Gastroesophageal sphincter (tissue), 3 donors: Measurements from ENCODE around the gene NAB2.

Experiments used
- POLR2A ChIP-seq, 2 donors: fragments of 450-650 bp; IDR thresholded peaks; one replicate each; pipeline ENCODE4 v1.6.1; 2017; ENCODE audit warnings: antibody characterized with exemption in 2 of 2, mild to moderate bottlenecking in 2 of 2, moderate library complexity in 1 of 2
- POLR2AphosphoS5 ChIP-seq: sonication (generic); formaldehyde crosslinking; IDR thresholded peaks from one replicate; pipeline ENCODE4 v1.6.1; 2017; ENCODE audit warnings: antibody characterized with exemption
- TF ChIP-seq, protein P1 (sequence below), 4 experiments: fragments of 200-600 bp in 2 of 4; fragments of 450-650 bp in 2 of 4; sonication (generic) in 1 of 4; IDR thresholded peaks; one replicate each; pipeline ENCODE4 v1.5.1; 2017 to 2019; ENCODE audit warnings: antibody characterized with exemption in 4 of 4, mild to moderate bottlenecking in 2 of 4, moderate library complexity in 2 of 4

DNA sequence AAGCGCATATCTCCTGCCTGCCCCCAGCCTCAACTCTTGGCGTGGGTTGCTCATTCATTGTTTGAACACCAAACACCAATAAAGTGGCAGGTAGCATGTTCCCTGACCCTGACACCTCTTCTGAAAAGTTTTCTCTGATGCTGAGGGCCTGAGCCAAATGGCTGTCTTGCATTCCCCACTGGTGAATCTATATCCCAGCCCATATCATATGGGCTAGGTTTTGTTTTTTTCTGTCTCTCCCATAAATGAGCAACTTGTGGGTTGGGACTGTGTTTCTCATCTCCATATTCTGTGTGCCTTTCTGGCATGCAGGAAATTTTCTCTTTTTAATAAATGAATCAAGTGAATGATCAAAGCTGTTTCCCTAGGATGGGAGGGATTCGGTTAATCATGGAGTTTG lies 44.0 kb upstream of the NAB2 start:
- no peak for TF ChIP-seq POLR2A (IDR thresholded peaks at IDR 0.05)
- TF ChIP-seq, protein P1, sequence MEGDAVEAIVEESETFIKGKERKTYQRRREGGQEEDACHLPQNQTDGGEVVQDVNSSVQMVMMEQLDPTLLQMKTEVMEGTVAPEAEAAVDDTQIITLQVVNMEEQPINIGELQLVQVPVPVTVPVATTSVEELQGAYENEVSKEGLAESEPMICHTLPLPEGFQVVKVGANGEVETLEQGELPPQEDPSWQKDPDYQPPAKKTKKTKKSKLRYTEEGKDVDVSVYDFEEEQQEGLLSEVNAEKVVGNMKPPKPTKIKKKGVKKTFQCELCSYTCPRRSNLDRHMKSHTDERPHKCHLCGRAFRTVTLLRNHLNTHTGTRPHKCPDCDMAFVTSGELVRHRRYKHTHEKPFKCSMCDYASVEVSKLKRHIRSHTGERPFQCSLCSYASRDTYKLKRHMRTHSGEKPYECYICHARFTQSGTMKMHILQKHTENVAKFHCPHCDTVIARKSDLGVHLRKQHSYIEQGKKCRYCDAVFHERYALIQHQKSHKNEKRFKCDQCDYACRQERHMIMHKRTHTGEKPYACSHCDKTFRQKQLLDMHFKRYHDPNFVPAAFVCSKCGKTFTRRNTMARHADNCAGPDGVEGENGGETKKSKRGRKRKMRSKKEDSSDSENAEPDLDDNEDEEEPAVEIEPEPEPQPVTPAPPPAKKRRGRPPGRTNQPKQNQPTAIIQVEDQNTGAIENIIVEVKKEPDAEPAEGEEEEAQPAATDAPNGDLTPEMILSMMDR (IDR thresholded peaks at IDR 0.05) = no peak
- no peak for TF ChIP-seq POLR2AphosphoS5
